Activated CD4-positive, alpha-beta T cell treated with anti-CD3 and anti-CD28 coated beads, Interleukin-2, amount 50 U/mL, for 4 hours (primary cell): Measurements from ENCODE around the gene CR1L.
"Not testable (repeated sequence)": the region's sequence is repeated elsewhere in the genome, so short reads cannot be mapped to it uniquely, and the experiment has no call there.

Experiments used
- DNase-seq, 2 experiments: peaks; one replicate each; pipeline ENCODE4 v3.0.0-alpha.2; 2020

Gene CR1L

GRCh38 chr1:207747627-207748492, 102.9 kb downstream of the CR1L start:
- no peak for DNase-seq

GRCh38 chr1:207748737-207749528, 104.0 kb downstream of the CR1L start:
- no peak for DNase-seq

- no peak for DNase-seq
Observed at GRCh38 chr1:207750631-207751305, 105.8 kb downstream of the CR1L start.

GRCh38 chr1:207751463-207751789, 106.5 kb downstream of the CR1L start:
- DNase-seq: not testable (repeated sequence)

- peak; percentile 89 to 90 for DNase-seq
Observed at GRCh38 chr1:207751790-207752455, 107.0 kb downstream of the CR1L start, which contains the start of gene CD46. TSS of gene CD46 (plus strand) at chr1:207752054. CDS start at chr1:207752213, 159 bp downstream.

- peak; percentile 14 to 16 for DNase-seq
Observed at GRCh38 chr1:207752456-207752998, 107.6 kb downstream of the CR1L start.

GRCh38 chr1:207753611-207754010, 108.7 kb downstream of the CR1L start:
- no peak for DNase-seq

GRCh38 chr1:207754011-207754410, 109.1 kb downstream of the CR1L start:
- no peak for DNase-seq

- no peak for DNase-seq
Observed at GRCh38 chr1:207754974-207755700, 110.2 kb downstream of the CR1L start.

GRCh38 chr1:207755846-207756693, 111.1 kb downstream of the CR1L start:
- no peak for DNase-seq

GRCh38 chr1:207762622-207763021, 117.7 kb downstream of the CR1L start:
- no peak for DNase-seq

- DNase-seq: no peak
Observed at GRCh38 chr1:207763091-207763490, 118.2 kb downstream of the CR1L start.

GRCh38 chr1:207763972-207764371, 119.0 kb downstream of the CR1L start:
- no peak for DNase-seq

- DNase-seq: no peak
Observed at GRCh38 chr1:207766569-207766968, 121.6 kb downstream of the CR1L start.

- not testable (repeated sequence) for DNase-seq
Observed at GRCh38 chr1:207770514-207770913, 125.6 kb downstream of the CR1L start.
